Activated CD8-positive, alpha-beta T cell treated with anti-CD3 and anti-CD28 coated beads, Interleukin-2, amount 10 ng/mL, durations not matched to agents 7 days and 5 days (primary cell): Measurements from ENCODE around the gene VAPB. TPM values are rescaled to one million over a fixed set of nuclear protein-coding genes. Genes with fewer than 3 reads are reported as not detected.

Experiments
- ATAC-seq: fragments of 150-1000 bp; cut with Tn5 transposase; one replicate; pipeline ENCODE4 v1.10.0; 2021; ENCODE audit warnings: moderate library complexity
- CTCF ChIA-PET: fragments of 350-600 bp; sonication (Branson Sonifier 250); formaldehyde crosslinking; loops from one replicate; lab custom pipeline; 2021; ENCODE audit warnings: antibody characterized with exemption; lab: Charles Lee
- POLR2A ChIA-PET: fragments of 350-600 bp; sonication (Branson Sonifier 250); formaldehyde crosslinking; loops from one replicate; lab custom pipeline; 2021; ENCODE audit warnings: antibody characterized with exemption; lab: Charles Lee
- DNase-seq: peaks from one replicate; pipeline ENCODE4 v3.0.0-alpha.2; 2020
- H3K27ac Mint-ChIP-seq: one replicate; pipeline ENCODE4 v1.8.0; 2021; ENCODE audit warnings: mild to moderate bottlenecking, mixed read lengths
- H3K27me3 Mint-ChIP-seq: one replicate; pipeline ENCODE4 v1.8.0; 2021; ENCODE audit warnings: low read depth, mixed read lengths
- H3K36me3 Mint-ChIP-seq: one replicate; pipeline ENCODE4 v1.8.0; 2021; ENCODE audit warnings: low read depth, mixed read lengths
- H3K4me1 Mint-ChIP-seq: one replicate; pipeline ENCODE4 v1.8.0; 2021; ENCODE audit warnings: low read depth, mixed read lengths
- H3K4me3 Mint-ChIP-seq: one replicate; pipeline ENCODE4 v1.8.0; 2021; ENCODE audit warnings: mild to moderate bottlenecking, mixed read lengths
- H3K9me3 Mint-ChIP-seq: one replicate; pipeline ENCODE4 v1.8.0; 2022; ENCODE audit warnings: mixed read lengths; ENCODE audit not compliant: insufficient read depth
- total RNA-seq, 2 experiments: library from RNA; stranded (reverse); gene quantifications; one replicate each; pipeline ENCODE4 v1.2.3, GENCODE V29; 2021

The VAPB gene
- total RNA-seq, 2 experiments from 2014 or later, result 34.5 to 36.8 TPM

- DNase-seq (peak; percentile 54), ATAC-seq (peak; percentile 53)
- peaks cover 5% of the 10 kb centered on the region for H3K36me3 Mint-ChIP-seq
- no peak overlapping the region for H3K4me3 Mint-ChIP-seq
- peaks cover 4% of the 10 kb centered on the region for H3K4me1 Mint-ChIP-seq
- H3K27me3 Mint-ChIP-seq, result peaks cover 17% of the 10 kb centered on the region
- H3K9me3 Mint-ChIP-seq, result peaks cover 15% of the 10 kb centered on the region
- ChIA-PET CTCF (interaction anchor here (0.6 to 2.5 kb wide), 15 partner anchors 16 to 1017 kb away, joined by 3 to 17 read pairs (median 4); partner anchors contain the start of gene STX16), POLR2A (no interaction called here)
- H3K27ac Mint-ChIP-seq, result no peak overlapping the region
Measured at GRCh38 chr20:58481481-58482021, 92.5 kb downstream of the VAPB start.

DNA sequence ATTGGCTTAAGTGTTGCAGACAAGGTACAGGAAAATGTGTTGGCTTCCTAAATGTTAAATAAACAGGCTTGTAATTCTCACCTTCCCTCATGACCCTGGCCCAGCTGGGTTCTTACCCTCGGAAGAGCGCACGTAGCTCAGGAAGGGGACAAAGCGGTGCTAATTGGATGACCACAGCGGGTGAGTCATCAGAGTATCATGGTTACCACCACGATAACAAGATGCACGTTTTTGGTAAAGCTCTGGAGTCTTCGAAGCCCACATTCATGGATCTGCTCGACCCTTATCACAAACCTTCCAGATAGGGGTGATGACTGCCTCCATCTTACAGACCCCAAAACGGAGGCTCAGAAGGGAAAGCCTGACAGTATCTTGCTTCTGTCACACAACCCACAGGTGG is 93.4 kb downstream of the VAPB start:
- no peak for ATAC-seq
- POLR2A ChIA-PET, result no interaction called here
- Mint-ChIP-seq H3K27ac (no peak overlapping the region), H3K4me3 (no peak overlapping the region), H3K36me3 (peaks cover 6% of the 10 kb centered on the region), H3K4me1 (peaks cover 4% of the 10 kb centered on the region), H3K27me3 (peaks cover 14% of the 10 kb centered on the region), H3K9me3 (peaks cover 15% of the 10 kb centered on the region)
- CTCF ChIA-PET, result interaction anchor here (1.4 to 2.5 kb wide), 6 partner anchors 49 to 362 kb away, joined by 4 to 17 read pairs (median 4); no protein-coding TSS in a partner anchor
- DNase-seq, result no peak

DNA sequence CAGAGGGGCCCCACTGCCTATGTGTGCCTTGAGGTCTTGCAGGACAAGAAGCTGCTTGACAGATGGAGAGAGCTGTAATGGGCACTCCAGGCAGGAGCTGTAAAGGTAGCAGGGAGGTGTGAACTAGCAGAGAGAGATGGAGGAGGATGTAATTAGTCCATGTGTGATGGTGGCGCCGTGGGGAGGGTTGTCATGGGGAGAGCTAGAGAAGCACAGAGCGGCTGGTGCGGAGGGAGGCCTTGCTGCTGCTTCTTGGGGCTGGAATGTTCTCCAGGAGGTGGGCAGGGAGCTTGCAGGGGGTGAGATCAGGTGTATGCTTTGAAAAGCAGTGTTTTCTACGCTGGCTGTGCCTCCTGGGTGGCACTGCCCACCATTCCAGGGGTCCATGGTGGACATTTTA is 94.0 kb downstream of the VAPB start:
- no peak for ATAC-seq
- H3K4me1 Mint-ChIP-seq, result peaks cover 4% of the 10 kb centered on the region
- H3K27ac Mint-ChIP-seq, result no peak overlapping the region
- ChIA-PET CTCF (interaction anchor here (0.6 to 1.8 kb wide), 3 partner anchors 164 to 362 kb away, joined by 3 to 5 read pairs (median 4); no protein-coding TSS in a partner anchor), POLR2A (no interaction called here)
- H3K27me3 Mint-ChIP-seq, result peaks cover 14% of the 10 kb centered on the region
- no peak overlapping the region for H3K4me3 Mint-ChIP-seq
- peaks cover 6% of the 10 kb centered on the region for H3K36me3 Mint-ChIP-seq
- peaks cover 15% of the 10 kb centered on the region for H3K9me3 Mint-ChIP-seq
- no peak for DNase-seq

DNA sequence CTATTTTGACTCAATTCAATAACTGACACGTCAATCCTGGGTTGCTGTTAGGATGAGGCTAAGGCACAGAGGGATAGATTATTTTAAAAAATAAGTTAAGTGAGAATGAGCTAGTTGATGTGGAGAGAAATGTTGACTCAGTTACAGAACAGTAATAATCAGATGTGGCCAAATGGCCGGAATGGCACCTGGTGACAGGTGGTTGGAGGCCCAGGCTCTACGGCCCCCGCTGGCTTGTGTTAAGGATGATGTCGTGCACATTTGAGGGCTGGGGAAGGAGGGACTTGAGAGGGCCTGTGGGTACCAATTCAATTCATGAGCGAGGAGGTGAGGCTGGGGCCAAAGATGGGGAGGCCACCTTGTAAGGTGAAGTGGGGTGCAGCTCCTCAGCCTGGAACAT is 94.4 kb downstream of the VAPB start:
- H3K27ac Mint-ChIP-seq, result no peak overlapping the region
- no peak for DNase-seq
- ATAC-seq, result no peak
- H3K4me1 Mint-ChIP-seq, result peaks cover 4% of the 10 kb centered on the region
- ChIA-PET POLR2A (no interaction called here), CTCF (interaction anchor here (0.6 to 1.5 kb wide), 2 partner anchors 164 to 356 kb away, joined by 3 to 4 read pairs; no protein-coding TSS in a partner anchor)
- H3K9me3 Mint-ChIP-seq, result peaks cover 16% of the 10 kb centered on the region
- peaks cover 14% of the 10 kb centered on the region for H3K27me3 Mint-ChIP-seq
- no peak overlapping the region for H3K4me3 Mint-ChIP-seq
- peaks cover 6% of the 10 kb centered on the region for H3K36me3 Mint-ChIP-seq

- peaks cover 6% of the 10 kb centered on the region for H3K36me3 Mint-ChIP-seq
- ChIA-PET POLR2A (no interaction called here), CTCF (no interaction called here)
- no peak for ATAC-seq
- H3K4me1 Mint-ChIP-seq, result peaks cover 4% of the 10 kb centered on the region
- no peak overlapping the region for H3K27ac Mint-ChIP-seq
- DNase-seq, result no peak
- H3K9me3 Mint-ChIP-seq, result peaks cover 22% of the 10 kb centered on the region
- peaks cover 23% of the 10 kb centered on the region for H3K27me3 Mint-ChIP-seq
- no peak overlapping the region for H3K4me3 Mint-ChIP-seq
Measured at GRCh38 chr20:58485393-58485792, 96.4 kb downstream of the VAPB start.

DNA sequence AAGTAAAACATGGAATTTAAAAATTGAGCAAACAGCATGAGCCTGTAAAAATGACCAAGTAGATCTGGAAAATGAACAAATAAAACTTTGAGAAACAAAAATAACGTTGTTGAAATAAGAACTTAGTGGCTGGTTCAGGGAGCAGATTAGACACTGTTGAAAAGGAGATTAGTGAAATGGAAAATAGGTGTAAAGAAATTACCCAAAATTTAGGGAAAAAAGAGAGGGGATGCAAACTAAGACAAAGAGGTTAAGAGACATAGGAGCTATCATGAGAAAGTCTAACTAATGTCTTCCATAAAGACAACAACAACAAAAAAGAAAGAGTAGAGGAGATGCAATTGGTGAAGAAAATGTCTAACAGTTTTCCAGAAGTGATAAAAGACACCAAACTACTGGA is 97.2 kb downstream of the VAPB start:
- DNase-seq, result no peak
- H3K27ac Mint-ChIP-seq, result no peak overlapping the region
- H3K27me3 Mint-ChIP-seq, result peaks cover 26% of the 10 kb centered on the region
- CTCF ChIA-PET, result no interaction called here
- POLR2A ChIA-PET, result no interaction called here
- H3K4me1 Mint-ChIP-seq, result peaks cover 4% of the 10 kb centered on the region
- H3K9me3 Mint-ChIP-seq, result peaks cover 22% of the 10 kb centered on the region
- no peak overlapping the region for H3K4me3 Mint-ChIP-seq
- ATAC-seq, result no peak
- H3K36me3 Mint-ChIP-seq, result peaks cover 6% of the 10 kb centered on the region

DNA sequence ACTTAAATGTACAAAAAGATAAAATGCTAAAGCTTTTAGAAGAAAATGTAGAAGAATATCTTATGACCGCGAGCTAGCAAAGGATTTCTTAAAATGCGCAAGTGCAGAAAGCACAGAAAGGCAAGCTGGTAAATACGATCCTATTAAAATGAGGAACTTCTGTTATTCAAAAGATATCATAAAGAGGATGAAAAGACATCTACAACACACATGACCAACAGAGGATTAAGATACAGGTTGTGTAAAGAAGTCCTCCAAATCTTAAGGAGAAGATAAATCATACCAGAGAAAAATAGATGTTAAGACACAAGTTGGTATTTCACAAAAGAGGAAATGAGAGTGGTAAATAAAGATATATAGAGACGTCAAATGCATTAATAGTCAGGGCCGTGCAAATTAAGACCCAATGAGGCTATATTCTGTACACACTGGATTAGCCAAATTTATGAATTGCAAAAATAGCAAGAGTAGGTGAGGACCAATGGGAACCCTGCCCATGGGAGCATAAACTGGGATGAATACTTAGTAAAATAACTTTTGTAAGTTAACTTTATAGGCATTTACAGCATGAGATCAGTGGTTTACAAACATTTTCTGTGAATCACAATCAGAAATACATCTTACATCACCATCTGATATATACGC is 103.2 kb downstream of the VAPB start:
- Mint-ChIP-seq H3K4me1 (no peaks in the 10 kb centered on the region), H3K4me3 (no peak overlapping the region), H3K27me3 (peaks cover 21% of the 10 kb centered on the region), H3K9me3 (peaks cover 7% of the 10 kb centered on the region), H3K36me3 (no peaks in the 10 kb centered on the region), H3K27ac (no peak overlapping the region)
- POLR2A ChIA-PET, result no interaction called here
- CTCF ChIA-PET, result no interaction called here
- ATAC-seq (no peak), DNase-seq (no peak)

- Mint-ChIP-seq H3K4me3 (no peak overlapping the region), H3K27ac (no peak overlapping the region), H3K4me1 (no peaks in the 10 kb centered on the region), H3K9me3 (peaks cover 7% of the 10 kb centered on the region), H3K27me3 (peaks cover 21% of the 10 kb centered on the region), H3K36me3 (no peaks in the 10 kb centered on the region)
- ChIA-PET POLR2A (no interaction called here), CTCF (no interaction called here)
- DNase-seq (no peak), ATAC-seq (no peak)
Measured at GRCh38 chr20:58492795-58493524, 103.9 kb downstream of the VAPB start.

DNA sequence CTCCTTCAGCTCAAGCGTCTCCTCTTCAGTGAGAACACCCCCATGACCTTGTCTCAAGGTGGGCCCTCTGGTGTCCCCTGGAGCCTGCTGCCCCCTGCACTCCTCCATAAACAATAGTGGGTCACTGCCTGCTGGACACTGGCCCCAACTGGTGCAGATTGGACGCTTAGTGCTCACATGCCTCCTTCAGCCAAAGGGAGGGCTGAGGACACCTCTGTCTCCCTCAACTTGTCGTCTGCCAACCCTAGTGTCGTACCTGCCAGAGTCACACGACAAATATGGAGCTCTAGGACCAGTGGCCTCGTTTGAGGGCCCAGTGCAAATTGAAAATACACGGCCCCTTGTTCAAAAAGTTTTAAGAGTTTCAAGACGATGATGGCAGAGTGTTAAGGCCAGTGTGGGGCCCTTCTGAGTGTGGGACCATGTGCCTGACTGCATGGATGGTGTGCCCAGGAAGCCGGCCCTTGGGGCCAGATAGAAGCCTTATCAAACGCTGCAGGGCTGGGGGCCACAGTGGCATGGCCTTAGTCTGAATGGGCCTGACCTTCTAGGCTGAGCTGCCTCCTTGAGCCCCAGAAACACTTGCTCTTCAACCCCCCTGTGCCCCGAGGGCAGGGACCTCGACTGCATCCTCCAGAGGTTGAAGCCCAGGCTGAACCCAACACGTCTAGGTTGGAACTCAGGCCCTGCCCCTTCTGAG is 106.0 kb downstream of the VAPB start:
- ATAC-seq, result no peak
- Mint-ChIP-seq H3K4me1 (no peaks in the 10 kb centered on the region), H3K27me3 (peaks cover 15% of the 10 kb centered on the region), H3K4me3 (no peak overlapping the region), H3K36me3 (no peaks in the 10 kb centered on the region), H3K9me3 (no peaks in the 10 kb centered on the region), H3K27ac (no peak overlapping the region)
- DNase-seq, result no peak
- CTCF ChIA-PET, result no interaction called here
- POLR2A ChIA-PET, result no interaction called here

DNA sequence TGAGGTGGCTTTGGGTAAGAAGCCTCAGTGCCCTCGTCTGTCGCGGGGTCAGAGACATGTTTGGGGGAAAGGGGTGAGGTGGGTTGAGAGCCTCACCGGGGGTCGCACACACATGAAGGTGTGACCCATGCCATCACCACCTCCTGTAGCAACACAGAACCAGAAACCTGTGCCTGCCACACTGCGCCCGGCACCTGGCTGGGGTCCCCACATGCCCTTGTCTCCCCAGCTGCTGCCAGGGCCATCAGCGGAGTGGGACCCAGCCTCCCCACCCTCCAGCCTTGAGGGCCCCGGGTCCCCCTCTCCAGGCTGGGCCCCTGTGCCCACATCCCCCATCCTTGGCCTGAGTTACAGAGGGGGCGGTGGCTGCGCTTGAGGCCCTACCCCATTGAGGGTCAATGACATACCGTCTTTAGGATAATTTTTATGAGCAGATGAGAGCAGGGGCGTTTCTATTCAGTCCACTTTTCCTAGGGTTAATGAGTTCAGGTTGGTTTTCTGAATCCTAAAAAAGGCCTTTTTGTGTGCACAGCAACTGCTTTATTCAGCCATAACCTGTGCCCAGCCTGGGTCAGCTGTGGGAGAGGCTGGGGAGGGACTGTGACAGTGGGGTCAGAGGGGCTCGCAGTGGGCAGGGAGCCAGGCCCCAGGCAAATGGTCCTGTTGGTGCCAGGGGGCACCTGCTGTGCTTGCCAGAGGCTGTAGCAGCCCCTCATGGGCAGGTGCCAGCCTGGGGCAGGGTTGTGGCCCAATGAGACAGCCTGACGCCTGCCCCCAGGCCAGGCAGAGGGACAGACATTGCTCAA is 106.8 kb downstream of the VAPB start:
- DNase-seq (no peak), ATAC-seq (no peak)
- Mint-ChIP-seq H3K4me1 (no peaks in the 10 kb centered on the region), H3K9me3 (no peaks in the 10 kb centered on the region), H3K36me3 (no peaks in the 10 kb centered on the region), H3K27ac (no peak overlapping the region), H3K27me3 (peaks cover 8% of the 10 kb centered on the region), H3K4me3 (no peak overlapping the region)
- CTCF ChIA-PET, result no interaction called here
- POLR2A ChIA-PET, result no interaction called here

GRCh38 chr20:58496429-58496769 is 107.4 kb downstream of the VAPB start:
- DNase-seq (no peak), ATAC-seq (no peak)
- no peak overlapping the region for H3K4me3 Mint-ChIP-seq
- peaks cover 8% of the 10 kb centered on the region for H3K27me3 Mint-ChIP-seq
- CTCF ChIA-PET, result no interaction called here
- H3K9me3 Mint-ChIP-seq, result no peaks in the 10 kb centered on the region
- POLR2A ChIA-PET, result no interaction called here
- H3K27ac Mint-ChIP-seq, result no peak overlapping the region
- no peaks in the 10 kb centered on the region for H3K4me1 Mint-ChIP-seq
- H3K36me3 Mint-ChIP-seq, result no peaks in the 10 kb centered on the region
